C4-2B (cell line): ENCODE data around the gene ZNF652.

Source experiments
- H3K27ac ChIP-seq: fragments of 450-650 bp; 2 replicates; pipeline ENCODE4 v1.5.1; 2017
- CTCF ChIP-seq: fragments of 450-650 bp; conservative IDR thresholded peaks from 2 replicates; pipeline ENCODE4 v1.5.1; 2017; ENCODE audit warnings: mild to moderate bottlenecking
- ZFX ChIP-seq: fragments of 450-650 bp; IDR thresholded peaks from 2 replicates; pipeline ENCODE4 v1.6.1; 2017

Gene ZNF652

DNA sequence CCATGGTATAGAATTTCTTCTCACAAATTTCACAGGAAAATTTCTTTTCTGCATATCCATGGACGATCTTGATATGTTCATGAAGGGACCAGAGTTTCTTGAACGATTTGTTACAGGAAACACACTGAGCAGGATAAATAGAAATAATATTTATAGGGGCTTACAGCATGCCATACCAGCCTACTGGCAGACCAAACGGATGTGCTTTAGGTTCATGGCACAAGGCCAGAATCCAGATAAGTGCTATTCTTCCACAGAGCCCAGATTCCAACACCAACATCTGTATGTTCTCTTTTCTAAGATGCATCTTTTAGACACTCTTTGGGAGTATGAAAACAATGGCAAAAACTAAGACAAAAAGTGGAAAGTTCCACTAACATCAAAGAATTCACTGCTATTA lies 49.3 kb downstream of the ZNF652 start:
- TF ChIP-seq ZFX (no peak), CTCF (no peak)
- no peak overlapping the region for H3K27ac ChIP-seq

DNA sequence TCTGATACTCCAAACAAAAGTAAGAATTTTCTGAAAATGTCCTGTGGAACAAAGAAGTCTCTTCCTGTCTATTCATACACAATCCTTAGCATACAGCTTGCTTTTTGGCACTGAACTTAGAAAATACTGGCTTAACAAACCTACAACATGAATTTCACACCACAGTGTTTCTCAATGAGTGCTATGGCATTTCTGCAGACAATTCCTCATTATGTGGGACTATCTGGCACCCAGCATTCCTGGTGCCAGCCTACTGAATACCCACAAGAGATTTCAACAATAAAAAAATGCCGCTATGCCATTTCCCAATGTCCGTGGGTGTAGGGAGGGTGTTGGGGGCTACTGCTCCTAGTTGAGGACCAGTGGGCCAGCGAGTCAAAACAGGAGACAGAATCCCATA lies 62.1 kb downstream of the ZNF652 start:
- no peak for TF ChIP-seq CTCF
- TF ChIP-seq ZFX: no peak

DNA sequence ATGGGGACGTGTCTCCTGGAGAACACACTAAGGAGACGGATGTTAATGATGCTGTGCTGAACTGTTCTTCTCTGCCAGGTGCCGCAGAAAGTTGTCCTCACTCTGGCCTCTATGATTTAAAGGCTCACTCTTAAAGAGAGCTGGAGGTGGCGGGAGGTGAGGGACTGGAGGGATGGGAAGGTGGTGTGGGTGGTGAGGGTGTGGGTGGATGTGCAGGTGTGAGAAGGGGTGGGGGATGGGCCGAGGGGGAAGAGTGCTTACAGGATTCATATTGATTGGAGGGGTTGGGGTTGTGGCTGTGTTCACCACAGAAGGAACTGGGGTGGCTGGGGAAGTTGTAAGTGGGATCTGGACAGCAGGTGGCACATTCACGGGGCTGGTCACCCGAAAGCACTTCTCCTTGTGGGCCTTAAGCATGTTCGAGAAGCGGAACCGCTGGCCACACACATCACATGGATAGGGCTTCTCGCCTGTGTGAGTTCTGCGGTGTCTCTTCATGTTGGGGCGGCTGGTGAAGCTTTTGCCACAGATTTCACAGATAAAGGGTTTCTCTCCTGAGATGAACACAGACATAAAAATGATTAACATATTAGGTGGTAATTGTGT lies 63.6 kb downstream of the ZNF652 start:
- H3K27ac ChIP-seq: no peak overlapping the region
- no peak for TF ChIP-seq CTCF

More for the DNA sequence above, 62.1 kb downstream of the ZNF652 start:
- no peak overlapping the region for H3K27ac ChIP-seq

GRCh38 chr17:49297141-49297540 lies 64.9 kb downstream of the ZNF652 start:
- TF ChIP-seq CTCF (no peak), ZFX (no peak)
- H3K27ac ChIP-seq: no peak overlapping the region

GRCh38 chr17:49294122-49294521 lies 67.9 kb downstream of the ZNF652 start:
- TF ChIP-seq CTCF (no peak), ZFX (no peak)
- H3K27ac ChIP-seq: no peak overlapping the region

- no peak overlapping the region for H3K27ac ChIP-seq
- TF ChIP-seq CTCF (no peak), ZFX (no peak)
Measured at GRCh38 chr17:49292901-49293300, 69.1 kb downstream of the ZNF652 start.

- no peak overlapping the region for H3K27ac ChIP-seq
- TF ChIP-seq ZFX: no peak
- TF ChIP-seq CTCF: no peak
Measured at GRCh38 chr17:49291929-49292328, 70.1 kb downstream of the ZNF652 start.
